Right ventricle myocardium superior (tissue), 1 donor: Measurements from ENCODE around the gene HEATR3. TPM values are rescaled to one million over a fixed set of nuclear protein-coding genes. Genes with fewer than 3 reads are reported as not detected.

ENCODE experiments used
- ATAC-seq: fragments of 200-7000 bp; cut with Tn5 transposase; one replicate; pipeline ENCODE4 v1.9.1; 2020; ENCODE audit warnings: mild to moderate bottlenecking; ENCODE audit not compliant: poor library complexity
- DNase-seq: peaks from one replicate; pipeline ENCODE4 v3.0.0-alpha.2; 2020
- intact Hi-C: fragments of 100-400 bp; cut with DNase I; formaldehyde crosslinking; loops from one replicate; pipeline ENCODE4 v1.11.2; 2022
- long read RNA-seq: library from polyadenylated mRNA; unstranded; transcript quantifications from one replicate; pipeline ENCODE4 v2.0.0, GENCODE V29; 2021
- total RNA-seq: library from RNA; stranded (reverse); fragmentation: NEBNext Ultra II Directional; extraction: Animal tissue kit (Norgen Biotek cat#: 25700); gene quantifications from one replicate; pipeline ENCODE4 v1.2.1, GENCODE V29; 2021
- donor health status: DM: no; HTN: yes; CAD: no; lungs with severe emphysema.

HEATR3 gene
- total RNA-seq = 9.9 TPM
- long read RNA-seq, partial matches to known transcripts = 0 of 6 reads
- long read RNA-seq, other reads (novel, unspliced or antisense) = 6 of 6 reads

GRCh38 chr16:50065624-50066481 is at the start of gene HEATR3:
TSS of gene HEATR3 (plus strand) at chr16:50065970. CDS start at chr16:50066132, 162 bp downstream.
- ATAC-seq (peak; percentile 98), DNase-seq (peak; percentile 95)
- intact Hi-C loops = loop anchor here (5.0 kb wide), 1 partner anchor 86 kb away; the partner anchor contains the start of gene TENT4B

GRCh38 chr16:50017553-50017952 is 48.2 kb upstream of the HEATR3 start:
- DNase-seq (no peak), ATAC-seq (no peak)
- intact Hi-C loops = no loop called here

GRCh38 chr16:50021544-50021943 is 44.2 kb upstream of the HEATR3 start:
- intact Hi-C loops = no loop called here
- no peak for ATAC-seq

GRCh38 chr16:50023641-50024040 is 42.1 kb upstream of the HEATR3 start:
- intact Hi-C loops = no loop called here
- ATAC-seq = no peak

More at GRCh38 chr16:50021544-50021943, 44.2 kb upstream of the HEATR3 start:
- DNase-seq = no peak

GRCh38 chr16:50024207-50024606 is 41.6 kb upstream of the HEATR3 start:
- intact Hi-C loops = no loop called here
- DNase-seq = no peak
- no peak for ATAC-seq

More at GRCh38 chr16:50023641-50024040, 42.1 kb upstream of the HEATR3 start:
- no peak for DNase-seq

- ATAC-seq (peak; percentile 100), DNase-seq (peak; percentile 95)
- intact Hi-C loops = loop anchor here (5.0 kb wide), 1 partner anchor 187 kb away; no protein-coding TSS in a partner anchor
Observed at GRCh38 chr16:50024684-50025536, 40.9 kb upstream of the HEATR3 start, which contains the start of gene CNEP1R1. TSS of gene CNEP1R1 (plus strand) at chr16:50025225. CDS start at chr16:50025316, 91 bp downstream.

- intact Hi-C loops = loop anchor here (5.0 kb wide), 1 partner anchor 187 kb away; no protein-coding TSS in a partner anchor
- no peak for ATAC-seq
- DNase-seq = no peak
Observed at GRCh38 chr16:50025537-50025931, 40.2 kb upstream of the HEATR3 start.

- DNase-seq = no peak
- no peak for ATAC-seq
- intact Hi-C loops = loop anchor here (5.0 kb wide), 1 partner anchor 184 kb away; no protein-coding TSS in a partner anchor
Observed at GRCh38 chr16:50027829-50028228, 37.9 kb upstream of the HEATR3 start.

GRCh38 chr16:50035468-50035992 is 30.2 kb upstream of the HEATR3 start:
- no peak for ATAC-seq
- no peak for DNase-seq
- intact Hi-C loops = no loop called here

- DNase-seq (no peak), ATAC-seq (no peak)
- intact Hi-C loops = no loop called here
Observed at GRCh38 chr16:50036426-50036825, 29.3 kb upstream of the HEATR3 start.

- ATAC-seq = peak; percentile 46
- DNase-seq = no peak
- intact Hi-C loops = no loop called here
Observed at GRCh38 chr16:50037662-50038220, 28.0 kb upstream of the HEATR3 start.

- DNase-seq (no peak), ATAC-seq (no peak)
- intact Hi-C loops = no loop called here
Observed at GRCh38 chr16:50038286-50038685, 27.5 kb upstream of the HEATR3 start.

GRCh38 chr16:50038756-50039529 is 26.8 kb upstream of the HEATR3 start:
- intact Hi-C loops = no loop called here
- ATAC-seq (peak; percentile 92), DNase-seq (peak; percentile 51)

GRCh38 chr16:50040018-50040417 is 25.8 kb upstream of the HEATR3 start:
- no peak for ATAC-seq
- DNase-seq = no peak
- intact Hi-C loops = no loop called here

- intact Hi-C loops = no loop called here
- no peak for ATAC-seq
- no peak for DNase-seq
Observed at GRCh38 chr16:50040710-50041109, 25.1 kb upstream of the HEATR3 start.

- DNase-seq = no peak
- no peak for ATAC-seq
- intact Hi-C loops = no loop called here
Observed at GRCh38 chr16:50043358-50043757, 22.4 kb upstream of the HEATR3 start.

- DNase-seq = no peak
- intact Hi-C loops = no loop called here
Observed at GRCh38 chr16:50045412-50045811, 20.4 kb upstream of the HEATR3 start.

GRCh38 chr16:50046853-50047252 is 18.9 kb upstream of the HEATR3 start:
- DNase-seq (no peak), ATAC-seq (no peak)
- intact Hi-C loops = no loop called here

More at GRCh38 chr16:50045412-50045811, 20.4 kb upstream of the HEATR3 start:
- no peak for ATAC-seq
